WTC11 (cell line): ENCODE data around the gene GIPC2. TPM values are rescaled to one million over a fixed set of nuclear protein-coding genes. Genes with fewer than 3 reads are reported as not detected.
"Not testable (repeated sequence)": the region's sequence is repeated elsewhere in the genome, so short reads cannot be mapped to it uniquely, and the experiment has no call there.

Source experiments
- ATAC-seq: fragments of 200-7000 bp; cut with Tn5 transposase; 2 replicates; pipeline ENCODE4 v1.10.0; 2021; ENCODE audit warnings: mild to moderate bottlenecking, moderate library complexity
- CTCF ChIA-PET: fragments of 300-600 bp; sonication (Branson Sonifier 250); formaldehyde crosslinking; loops from one replicate; lab custom pipeline; 2021; ENCODE audit warnings: antibody characterized with exemption; lab: Charles Lee
- POLR2A ChIA-PET: fragments of 350-600 bp; sonication (Branson Sonifier 250); formaldehyde crosslinking; loops from one replicate; lab custom pipeline; 2021; ENCODE audit warnings: antibody characterized with exemption; lab: Charles Lee
- DNase-seq: peaks from one replicate; pipeline ENCODE4 v3.0.0; 2021; ENCODE audit warnings: low spot score
- H3K27ac Mint-ChIP-seq: 2 replicates; pipeline ENCODE4 v1.8.0; 2021; ENCODE audit warnings: mixed read lengths
- H3K27me3 Mint-ChIP-seq: 2 replicates; pipeline ENCODE4 v1.8.0; 2021; ENCODE audit warnings: low read depth, mild to moderate bottlenecking, moderate library complexity, mixed read lengths
- H3K36me3 Mint-ChIP-seq: 2 replicates; pipeline ENCODE4 v1.8.0; 2021; ENCODE audit warnings: mixed read lengths
- H3K4me1 Mint-ChIP-seq: 2 replicates; pipeline ENCODE4 v1.8.0; 2022; ENCODE audit warnings: mixed read lengths
- H3K4me3 Mint-ChIP-seq: 2 replicates; pipeline ENCODE4 v1.8.0; 2021; ENCODE audit warnings: mild to moderate bottlenecking, moderate library complexity, mixed read lengths
- H3K9me3 Mint-ChIP-seq: 2 replicates; pipeline ENCODE4 v1.8.0; 2021; ENCODE audit warnings: mixed read lengths
- CREM ChIP-seq: sonication (generic); formaldehyde crosslinking; IDR thresholded peaks from 2 replicates; pipeline ENCODE4 v1.8.1; 2022; ENCODE audit warnings: mild to moderate bottlenecking, missing genetic modification reagents, moderate library complexity
- ESRRA ChIP-seq: sonication (generic); formaldehyde crosslinking; IDR thresholded peaks from 2 replicates; pipeline ENCODE4 v1.8.1; 2022; ENCODE audit warnings: mild to moderate bottlenecking, missing genetic modification reagents, borderline replicate concordance
- FOXK1 ChIP-seq: sonication (generic); formaldehyde crosslinking; IDR thresholded peaks from 2 replicates; pipeline ENCODE4 v1.8.0; 2022; ENCODE audit warnings: mild to moderate bottlenecking, moderate library complexity, missing genetic modification reagents
- FOXP1 ChIP-seq: sonication (generic); formaldehyde crosslinking; IDR thresholded peaks from 2 replicates; pipeline ENCODE4 v1.8.0; 2022; ENCODE audit warnings: missing genetic modification reagents, mild to moderate bottlenecking, moderate library complexity, borderline replicate concordance
- GRHL2 ChIP-seq: fragments of 250-450 bp; sonication (Bioruptor Pico); IDR thresholded peaks from 2 replicates; pipeline ENCODE4 v1.8.0; 2022; ENCODE audit warnings: mild to moderate bottlenecking, moderate library complexity; ENCODE audit not compliant: insufficient replicate concordance, severe bottlenecking
- NFE2L1 ChIP-seq: sonication (generic); formaldehyde crosslinking; IDR thresholded peaks from 2 replicates; pipeline ENCODE4 v1.8.1; 2023; ENCODE audit warnings: missing genetic modification reagents
- NR3C1 ChIP-seq: sonication (generic); formaldehyde crosslinking; conservative IDR thresholded peaks from 2 replicates; pipeline ENCODE4 v1.8.1; 2023; ENCODE audit warnings: low read depth, mild to moderate bottlenecking, missing genetic modification reagents
- OVOL2 ChIP-seq: fragments of 250-450 bp; sonication (Bioruptor Pico); IDR thresholded peaks from 2 replicates; pipeline ENCODE4 v1.9.0; 2021; ENCODE audit warnings: mild to moderate bottlenecking, borderline replicate concordance
- PRRX2 ChIP-seq: fragments of 250-450 bp; sonication (Bioruptor Pico); IDR thresholded peaks from 2 replicates; pipeline ENCODE4 v1.8.0; 2021; ENCODE audit warnings: mild to moderate bottlenecking
- RORB ChIP-seq: fragments of 250-450 bp; sonication (Bioruptor Pico); IDR thresholded peaks from 2 replicates; pipeline ENCODE4 v1.9.0; 2021; ENCODE audit warnings: mild to moderate bottlenecking
- ZNF138 ChIP-seq: sonication (generic); formaldehyde crosslinking; conservative IDR thresholded peaks from 2 replicates; pipeline ENCODE4 v1.8.1; 2022; ENCODE audit warnings: mild to moderate bottlenecking, moderate library complexity, missing genetic modification reagents
- ZNF423 ChIP-seq: fragments of 250-450 bp; sonication (Bioruptor Pico); IDR thresholded peaks from 2 replicates; pipeline ENCODE4 v2.1.2; 2022; ENCODE audit warnings: mild to moderate bottlenecking, moderate library complexity
- total RNA-seq: library from RNA; stranded (reverse); gene quantifications from 3 replicates; pipeline ENCODE4 v1.2.3, GENCODE V29; 2021
- TF ChIP-seq, protein P1 (sequence below): sonication (generic); formaldehyde crosslinking; IDR thresholded peaks from 2 replicates; pipeline ENCODE4 v1.8.0; 2022; ENCODE audit warnings: mild to moderate bottlenecking, missing genetic modification reagents
- TF ChIP-seq, protein P2 (sequence below): sonication (generic); formaldehyde crosslinking; IDR thresholded peaks from 2 replicates; pipeline ENCODE4 v1.8.1; 2022; ENCODE audit warnings: mild to moderate bottlenecking, moderate library complexity, missing genetic modification reagents
- TF ChIP-seq, protein P3 (sequence below): sonication (generic); formaldehyde crosslinking; IDR thresholded peaks from 2 replicates; pipeline ENCODE4 v1.8.0; 2022; ENCODE audit warnings: mild to moderate bottlenecking, missing genetic modification reagents
- TF ChIP-seq, protein P4 (sequence below): sonication (generic); formaldehyde crosslinking; IDR thresholded peaks from 2 replicates; pipeline ENCODE4 v1.8.1; 2023; ENCODE audit warnings: mild to moderate bottlenecking, missing genetic modification reagents
- TF ChIP-seq, protein P5 (sequence below): sonication (generic); formaldehyde crosslinking; IDR thresholded peaks from 2 replicates; pipeline ENCODE4 v1.8.0; 2022; ENCODE audit warnings: mild to moderate bottlenecking, missing genetic modification reagents
- TF ChIP-seq, protein P6 (sequence below): sonication (generic); formaldehyde crosslinking; IDR thresholded peaks from 2 replicates; pipeline ENCODE4 v1.8.1; 2023; ENCODE audit warnings: mild to moderate bottlenecking, moderate library complexity, missing genetic modification reagents

GIPC2 gene
- total RNA-seq, 1 experiment from 2014 or later: 0.83 TPM

DNA sequence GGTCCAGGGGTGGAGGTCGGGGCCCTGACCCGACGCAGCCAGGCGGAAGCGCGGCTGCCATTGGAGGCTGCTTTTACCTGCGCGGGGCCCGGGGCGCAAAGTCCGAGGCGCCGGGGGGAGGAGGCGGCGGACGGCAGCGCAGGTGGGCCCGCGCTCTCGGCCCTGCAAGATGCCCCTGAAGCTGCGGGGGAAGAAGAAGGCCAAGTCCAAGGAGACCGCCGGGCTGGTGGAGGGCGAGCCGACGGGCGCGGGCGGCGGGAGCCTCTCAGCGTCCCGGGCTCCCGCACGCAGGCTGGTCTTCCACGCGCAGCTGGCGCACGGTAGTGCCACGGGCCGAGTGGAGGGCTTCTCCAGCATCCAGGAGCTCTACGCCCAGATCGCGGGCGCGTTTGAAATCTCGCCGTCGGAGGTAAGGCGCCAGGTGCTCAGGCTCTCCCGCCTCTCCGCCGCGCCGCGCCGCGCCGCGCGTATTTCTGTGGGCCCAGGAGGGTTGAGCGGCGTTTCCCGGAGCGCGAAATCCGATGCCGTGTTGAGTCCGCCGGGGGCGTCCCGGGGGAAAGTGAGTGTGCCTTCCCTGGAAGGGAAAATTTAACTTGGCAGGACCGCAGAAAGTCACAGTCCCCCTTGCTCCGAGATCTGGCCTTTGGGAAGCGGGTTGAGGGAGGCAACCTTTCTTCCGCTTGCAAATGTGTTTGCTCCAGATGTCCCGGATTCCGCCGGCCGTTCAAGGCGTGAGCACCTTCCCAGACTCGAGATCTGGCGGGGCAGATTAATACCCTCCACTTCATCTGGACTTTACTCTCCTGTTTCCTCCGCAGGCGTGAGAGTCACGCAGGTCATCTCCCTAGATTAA, at the start of gene GIPC2 (continued):
- TF ChIP-seq GRHL2: no peak
- no peak; the same call in 1 of the 2 replicates for TF ChIP-seq NR3C1 (CRISPR knock-in tag)
- TF ChIP-seq, protein P1, sequence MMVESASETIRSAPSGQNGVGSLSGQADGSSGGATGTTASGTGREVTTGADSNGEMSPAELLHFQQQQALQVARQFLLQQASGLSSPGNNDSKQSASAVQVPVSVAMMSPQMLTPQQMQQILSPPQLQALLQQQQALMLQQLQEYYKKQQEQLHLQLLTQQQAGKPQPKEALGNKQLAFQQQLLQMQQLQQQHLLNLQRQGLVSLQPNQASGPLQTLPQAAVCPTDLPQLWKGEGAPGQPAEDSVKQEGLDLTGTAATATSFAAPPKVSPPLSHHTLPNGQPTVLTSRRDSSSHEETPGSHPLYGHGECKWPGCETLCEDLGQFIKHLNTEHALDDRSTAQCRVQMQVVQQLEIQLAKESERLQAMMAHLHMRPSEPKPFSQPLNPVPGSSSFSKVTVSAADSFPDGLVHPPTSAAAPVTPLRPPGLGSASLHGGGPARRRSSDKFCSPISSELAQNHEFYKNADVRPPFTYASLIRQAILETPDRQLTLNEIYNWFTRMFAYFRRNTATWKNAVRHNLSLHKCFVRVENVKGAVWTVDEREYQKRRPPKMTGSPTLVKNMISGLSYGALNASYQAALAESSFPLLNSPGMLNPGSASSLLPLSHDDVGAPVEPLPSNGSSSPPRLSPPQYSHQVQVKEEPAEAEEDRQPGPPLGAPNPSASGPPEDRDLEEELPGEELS (CRISPR knock-in tag): peak; percentile 86
- TF ChIP-seq, protein P2, sequence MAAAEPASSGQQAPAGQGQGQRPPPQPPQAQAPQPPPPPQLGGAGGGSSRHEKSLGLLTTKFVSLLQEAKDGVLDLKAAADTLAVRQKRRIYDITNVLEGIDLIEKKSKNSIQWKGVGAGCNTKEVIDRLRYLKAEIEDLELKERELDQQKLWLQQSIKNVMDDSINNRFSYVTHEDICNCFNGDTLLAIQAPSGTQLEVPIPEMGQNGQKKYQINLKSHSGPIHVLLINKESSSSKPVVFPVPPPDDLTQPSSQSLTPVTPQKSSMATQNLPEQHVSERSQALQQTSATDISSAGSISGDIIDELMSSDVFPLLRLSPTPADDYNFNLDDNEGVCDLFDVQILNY (CRISPR knock-in tag): peak; percentile 74
- peak; percentile 28; the same call in 1 of the 2 replicates for TF ChIP-seq FOXK1 (CRISPR knock-in tag)
- TF ChIP-seq, protein P3, sequence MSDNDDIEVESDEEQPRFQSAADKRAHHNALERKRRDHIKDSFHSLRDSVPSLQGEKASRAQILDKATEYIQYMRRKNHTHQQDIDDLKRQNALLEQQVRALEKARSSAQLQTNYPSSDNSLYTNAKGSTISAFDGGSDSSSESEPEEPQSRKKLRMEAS: peak; percentile 84
- peak; percentile 72; the same call in 1 of the 2 replicates for TF ChIP-seq ESRRA (CRISPR knock-in tag)
- TF ChIP-seq NFE2L1: 0 out of 2 replicates have a peak, but pooled peaks have one; percentile 7
- TF ChIP-seq OVOL2 (CRISPR knock-in tag): no peak
- TF ChIP-seq, protein P4, sequence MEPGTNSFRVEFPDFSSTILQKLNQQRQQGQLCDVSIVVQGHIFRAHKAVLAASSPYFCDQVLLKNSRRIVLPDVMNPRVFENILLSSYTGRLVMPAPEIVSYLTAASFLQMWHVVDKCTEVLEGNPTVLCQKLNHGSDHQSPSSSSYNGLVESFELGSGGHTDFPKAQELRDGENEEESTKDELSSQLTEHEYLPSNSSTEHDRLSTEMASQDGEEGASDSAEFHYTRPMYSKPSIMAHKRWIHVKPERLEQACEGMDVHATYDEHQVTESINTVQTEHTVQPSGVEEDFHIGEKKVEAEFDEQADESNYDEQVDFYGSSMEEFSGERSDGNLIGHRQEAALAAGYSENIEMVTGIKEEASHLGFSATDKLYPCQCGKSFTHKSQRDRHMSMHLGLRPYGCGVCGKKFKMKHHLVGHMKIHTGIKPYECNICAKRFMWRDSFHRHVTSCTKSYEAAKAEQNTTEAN: peak; percentile 37; the same call in 1 of the 2 replicates
- TF ChIP-seq, protein P5, sequence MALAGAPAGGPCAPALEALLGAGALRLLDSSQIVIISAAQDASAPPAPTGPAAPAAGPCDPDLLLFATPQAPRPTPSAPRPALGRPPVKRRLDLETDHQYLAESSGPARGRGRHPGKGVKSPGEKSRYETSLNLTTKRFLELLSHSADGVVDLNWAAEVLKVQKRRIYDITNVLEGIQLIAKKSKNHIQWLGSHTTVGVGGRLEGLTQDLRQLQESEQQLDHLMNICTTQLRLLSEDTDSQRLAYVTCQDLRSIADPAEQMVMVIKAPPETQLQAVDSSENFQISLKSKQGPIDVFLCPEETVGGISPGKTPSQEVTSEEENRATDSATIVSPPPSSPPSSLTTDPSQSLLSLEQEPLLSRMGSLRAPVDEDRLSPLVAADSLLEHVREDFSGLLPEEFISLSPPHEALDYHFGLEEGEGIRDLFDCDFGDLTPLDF: 0 out of 2 replicates have a peak, but pooled peaks have one; percentile 66
- TF ChIP-seq, protein P6, sequence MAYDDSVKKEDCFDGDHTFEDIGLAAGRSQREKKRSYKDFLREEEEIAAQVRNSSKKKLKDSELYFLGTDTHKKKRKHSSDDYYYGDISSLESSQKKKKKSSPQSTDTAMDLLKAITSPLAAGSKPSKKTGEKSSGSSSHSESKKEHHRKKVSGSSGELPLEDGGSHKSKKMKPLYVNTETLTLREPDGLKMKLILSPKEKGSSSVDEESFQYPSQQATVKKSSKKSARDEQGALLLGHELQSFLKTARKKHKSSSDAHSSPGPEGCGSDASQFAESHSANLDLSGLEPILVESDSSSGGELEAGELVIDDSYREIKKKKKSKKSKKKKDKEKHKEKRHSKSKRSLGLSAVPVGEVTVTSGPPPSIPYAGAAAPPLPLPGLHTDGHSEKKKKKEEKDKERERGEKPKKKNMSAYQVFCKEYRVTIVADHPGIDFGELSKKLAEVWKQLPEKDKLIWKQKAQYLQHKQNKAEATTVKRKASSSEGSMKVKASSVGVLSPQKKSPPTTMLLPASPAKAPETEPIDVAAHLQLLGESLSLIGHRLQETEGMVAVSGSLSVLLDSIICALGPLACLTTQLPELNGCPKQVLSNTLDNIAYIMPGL: peak; percentile 86
- peak; percentile 94 for TF ChIP-seq FOXP1 (CRISPR knock-in tag)
- TF ChIP-seq, all 79 proteins: peak for 22

DNA sequence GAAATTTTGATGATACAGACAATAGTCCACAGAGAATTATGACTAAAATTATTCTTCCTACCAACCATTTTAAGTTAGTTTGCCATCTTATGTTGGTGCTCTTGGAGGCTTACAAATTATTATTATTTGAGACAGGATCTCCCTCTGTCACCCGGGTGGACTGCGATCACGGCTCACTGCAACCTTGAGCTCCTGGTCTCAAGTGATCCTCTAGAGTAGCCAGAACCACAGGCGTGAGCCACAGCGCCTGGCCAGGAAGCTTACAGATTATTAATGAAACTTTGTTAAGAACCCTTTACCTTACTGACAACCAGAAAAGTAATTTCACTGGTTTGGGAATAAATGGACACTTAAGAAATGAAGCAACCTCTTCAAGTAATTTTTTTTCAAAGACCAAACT, 49.0 kb upstream of the GIPC2 start:
- peak overlapping the region; percentile 29; the same call in 1 of the 2 replicates for H3K27ac Mint-ChIP-seq
- DNase-seq: no peak
- ChIA-PET POLR2A (no interaction called here), CTCF (no interaction called here)
- H3K4me3 Mint-ChIP-seq: no peak overlapping the region
- no peaks in the 10 kb centered on the region for H3K9me3 Mint-ChIP-seq
- H3K36me3 Mint-ChIP-seq: peaks cover 8% of the 10 kb centered on the region
- H3K4me1 Mint-ChIP-seq: no peaks in the 10 kb centered on the region
- H3K27me3 Mint-ChIP-seq: no peaks in the 10 kb centered on the region
- ATAC-seq: no peak
- TF ChIP-seq CREM (CRISPR knock-in tag) (no peak), ZNF423 (no peak), ZNF138 (CRISPR knock-in tag) (no peak), OVOL2 (CRISPR knock-in tag) (no peak), PRRX2 (CRISPR knock-in tag) (no peak), RORB (CRISPR knock-in tag) (no peak)
- TF ChIP-seq, protein P6: no peak

DNA sequence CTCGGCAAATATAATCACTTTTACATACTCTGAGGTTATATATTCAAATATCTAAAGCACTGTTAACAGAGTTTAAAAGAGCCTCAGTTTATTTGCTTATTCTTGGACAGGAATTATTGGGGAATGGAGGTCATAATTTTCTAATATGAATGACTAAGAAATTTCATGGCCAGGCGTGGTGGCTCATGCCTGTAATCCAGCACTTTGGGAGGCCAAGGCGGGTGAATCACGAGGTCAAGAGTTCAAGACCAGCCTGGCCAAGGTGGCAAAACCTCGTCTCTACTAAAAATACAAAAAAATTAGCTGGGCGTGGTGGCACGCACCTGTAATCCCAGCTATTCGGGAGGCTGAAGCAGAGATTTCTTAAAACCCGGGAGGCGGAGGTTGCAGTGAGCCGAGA, 45.2 kb upstream of the GIPC2 start:
- CTCF ChIA-PET, H3K4me3 Mint-ChIP-seq, ATAC-seq, H3K27ac Mint-ChIP-seq, H3K9me3 Mint-ChIP-seq, DNase-seq, POLR2A ChIA-PET, H3K27me3 Mint-ChIP-seq, H3K36me3 Mint-ChIP-seq: not testable (repeated sequence)
- peaks cover 27% of the 10 kb centered on the region for H3K4me1 Mint-ChIP-seq
